Liver (tissue), 9 donors: Measurements from ENCODE around the gene KRT4. TPM values are rescaled to one million over a fixed set of nuclear protein-coding genes. Genes with fewer than 3 reads are reported as not detected.

Experiments used
- DNase-seq: peaks from one replicate; pipeline ENCODE4 v3.0.0-alpha.2; 2017; ENCODE audit warnings: low spot score
- H3K27ac ChIP-seq, 2 donors: one replicate each; pipeline ENCODE4 v1.7.0; 2013; ENCODE audit warnings: inconsistent platforms in 2 of 2, low read length in 2 of 2, control low read depth in 1 of 2, low read depth in 1 of 2, mild to moderate bottlenecking in 1 of 2
- H3K27me3 ChIP-seq, 4 donors: one replicate each; pipeline versions ENCODE4 v1.6.1 to v1.7.0; 2013; ENCODE audit warnings: low read length in 3 of 4, inconsistent platforms in 1 of 4, mild to moderate bottlenecking in 1 of 4, moderate library complexity in 1 of 4; ENCODE audit not compliant: control insufficient read depth in 4 of 4, insufficient read depth in 4 of 4
- H3K36me3 ChIP-seq, 4 donors: one replicate each; pipeline versions ENCODE4 v1.6.1 to v1.7.0; 2013; ENCODE audit warnings: low read length in 3 of 4, mild to moderate bottlenecking in 3 of 4, low read depth in 1 of 4, moderate library complexity in 1 of 4; ENCODE audit not compliant: control insufficient read depth in 4 of 4, insufficient read depth in 3 of 4
- H3K4me1 ChIP-seq, 4 donors: one replicate each; pipeline versions ENCODE4 v1.6.1 to v1.7.0; 2013; ENCODE audit warnings: low read length in 3 of 4, mild to moderate bottlenecking in 3 of 4, moderate library complexity in 1 of 4; ENCODE audit not compliant: control insufficient read depth in 4 of 4, insufficient read depth in 4 of 4
- H3K4me3 ChIP-seq, 3 donors: one replicate each; pipeline versions ENCODE4 v1.6.1 to v1.7.0; 2013; ENCODE audit warnings: low read length in 3 of 3, control low read depth in 1 of 3, low read depth in 1 of 3, mild to moderate bottlenecking in 1 of 3
- H3K9ac ChIP-seq, 2 donors: one replicate each; pipeline ENCODE4 v1.7.0; 2013; ENCODE audit warnings: low read length in 2 of 2, mild to moderate bottlenecking in 2 of 2, moderate library complexity in 2 of 2, control low read depth in 1 of 2, low read depth in 1 of 2
- H3K9me3 ChIP-seq, 4 donors: one replicate each; pipeline versions ENCODE4 v1.6.1 to v1.7.0; 2013; ENCODE audit warnings: low read length in 3 of 4; ENCODE audit not compliant: control insufficient read depth in 4 of 4
- ATF3 ChIP-seq: IDR thresholded peaks from 2 replicates; pipeline ENCODE4 v1.6.1; 2016; ENCODE audit warnings: antibody characterized with exemption
- CTCF ChIP-seq: fragments of 150-350 bp; IDR thresholded peaks from 2 replicates; pipeline ENCODE4 v1.5.1; 2017; ENCODE audit warnings: improper control_type of control experiment, low read depth, low read length; ENCODE audit not compliant: missing input control
- EGR1 ChIP-seq, 2 donors: IDR thresholded peaks; 2 replicates each; pipeline ENCODE4 v1.6.1; 2016 to 2018; ENCODE audit warnings: antibody characterized with exemption in 2 of 2, low read depth in 2 of 2
- FOXA1 ChIP-seq: IDR thresholded peaks from 2 replicates; pipeline ENCODE4 v1.6.1; 2016; ENCODE audit warnings: antibody characterized with exemption
- FOXA2 ChIP-seq: IDR thresholded peaks from 2 replicates; pipeline ENCODE4 v1.6.1; 2016; ENCODE audit warnings: antibody characterized with exemption
- GABPA ChIP-seq, 2 donors: IDR thresholded peaks in 1 of 2; conservative IDR thresholded peaks in 1 of 2; 2 replicates each; pipeline ENCODE4 v1.6.1; 2016; ENCODE audit warnings: antibody characterized with exemption in 2 of 2, mild to moderate bottlenecking in 1 of 2, moderate library complexity in 1 of 2
- HNF4A ChIP-seq, 2 donors: conservative IDR thresholded peaks; 2 replicates each; pipeline ENCODE4 v1.6.1; 2016; ENCODE audit warnings: antibody characterized with exemption in 2 of 2, mild to moderate bottlenecking in 2 of 2
- HNF4G ChIP-seq: IDR thresholded peaks from 2 replicates; pipeline ENCODE4 v1.6.1; 2016; ENCODE audit warnings: antibody characterized with exemption
- JUND ChIP-seq, 2 donors: IDR thresholded peaks; 2 replicates each; pipeline ENCODE4 v1.6.1; 2016; ENCODE audit warnings: antibody characterized with exemption in 2 of 2
- MAX ChIP-seq: IDR thresholded peaks from 2 replicates; pipeline ENCODE4 v1.6.1; 2016; ENCODE audit warnings: antibody characterized with exemption
- NR2F2 ChIP-seq: IDR thresholded peaks from 2 replicates; pipeline ENCODE4 v1.6.1; 2016; ENCODE audit warnings: antibody characterized with exemption
- RAD21 ChIP-seq, 2 donors: IDR thresholded peaks; 2 replicates each; pipeline ENCODE4 v1.6.1; 2016; ENCODE audit warnings: antibody characterized with exemption in 2 of 2, mild to moderate bottlenecking in 2 of 2
- REST ChIP-seq: IDR thresholded peaks from 2 replicates; pipeline ENCODE4 v1.6.1; 2016; ENCODE audit warnings: antibody characterized with exemption, mild to moderate bottlenecking
- RXRA ChIP-seq, 2 donors: IDR thresholded peaks; 2 replicates each; pipeline ENCODE4 v1.6.1; 2017 to 2018; ENCODE audit warnings: antibody characterized with exemption in 2 of 2, mild to moderate bottlenecking in 1 of 2
- SP1 ChIP-seq: IDR thresholded peaks from 2 replicates; pipeline ENCODE4 v1.6.1; 2018; ENCODE audit warnings: antibody characterized with exemption, mild to moderate bottlenecking
- TAF1 ChIP-seq: conservative IDR thresholded peaks from 2 replicates; pipeline ENCODE4 v1.6.1; 2016; ENCODE audit warnings: antibody characterized with exemption, mild to moderate bottlenecking
- ZBTB33 ChIP-seq: IDR thresholded peaks from 2 replicates; pipeline ENCODE4 v1.6.1; 2016; ENCODE audit warnings: antibody characterized with exemption
- WGBS: extraction: QIAGEN DNeasy Blood & Tissue Kit; methylation state at CpG from one replicate; pipeline ENCODE4 v1.1.7; 2013; 5-methylcytosine and 5-hydroxymethylcytosine counted together
- polyA plus RNA-seq, 2 donors: library from polyadenylated mRNA; stranded (reverse) in 1 of 2; unstranded in 1 of 2; fragments of 200-250 nt in 1 of 2; fragments of >200 nt in 1 of 2; fragmentation: Nextera tagmentation in 1 of 2; extraction: Ambion mirVana in 1 of 2; gene quantifications; one replicate each; pipeline versions ENCODE4 v1.2.1 to v1.2.3, GENCODE V29; 2013 to 2015
- total RNA-seq, 2 donors: library from RNA; depleted of rRNA; stranded (reverse); fragments of >200 nt; gene quantifications; one replicate each; pipeline ENCODE4 v1.2.3, GENCODE V29; 2014
- donor health status: healthy.
- donor health status: healthy.
- donor health status: healthy.
- donor health status: healthy.
- donor health status: healthy.

KRT4 gene
- total and polyA plus RNA-seq, 4 donors, result 0.05 to 0.23 TPM; not detected in 2

- TF ChIP-seq ZBTB33 (no peak), CTCF (no peak), RXRA (IDR thresholded peaks at IDR 0.05) (no peak), GABPA (IDR thresholded peaks at IDR 0.05 in 1 of 2, conservative IDR thresholded peaks at IDR 0.05 in 1 of 2) (no peak), FOXA2 (no peak), FOXA1 (no peak), TAF1 (no peak)
Observed at GRCh38 chr12:52776435-52776834, 37.5 kb downstream of the KRT4 start (continued).

- Histone ChIP-seq H3K9me3 (no peaks in the 10 kb centered on the region), H3K27ac (no peak overlapping the region), H3K27me3 (peaks cover 0 to 5% (median 0%) of the 10 kb centered on the region in 4 donors), H3K4me3 (no peak overlapping the region), H3K4me1 (no peaks in the 10 kb centered on the region), H3K9ac (no peak overlapping the region), H3K36me3 (no peaks in the 10 kb centered on the region)
- WGBS, result 78% methylated on average over 8 of the region's 8 CpGs
- DNase-seq, result no peak
- TF ChIP-seq EGR1 (IDR thresholded peaks at IDR 0.05; ENCODE audit: low read depth in 2 of 2), result no peak
Observed at GRCh38 chr12:52774629-52775250, 39.2 kb downstream of the KRT4 start.

- Histone ChIP-seq H3K27ac (no peak overlapping the region), H3K9me3 (no peaks in the 10 kb centered on the region), H3K27me3 (peaks cover 0 to 7% (median 0%) of the 10 kb centered on the region in 4 donors), H3K9ac (no peak overlapping the region), H3K36me3 (no peaks in the 10 kb centered on the region), H3K4me3 (no peak overlapping the region), H3K4me1 (no peaks in the 10 kb centered on the region)
- no peak for DNase-seq
- WGBS, result 68% methylated on average over 3 of the region's 3 CpGs
- TF ChIP-seq RXRA (IDR thresholded peaks at IDR 0.05) (no peak), REST (no peak), EGR1 (IDR thresholded peaks at IDR 0.05; ENCODE audit: low read depth in 2 of 2) (no peak), JUND (IDR thresholded peaks at IDR 0.05) (no peak), MAX (no peak), SP1 (no peak), RAD21 (IDR thresholded peaks at IDR 0.05) (no peak), ATF3 (no peak), TAF1 (no peak), CTCF (no peak), GABPA (IDR thresholded peaks at IDR 0.05 in 1 of 2, conservative IDR thresholded peaks at IDR 0.05 in 1 of 2) (no peak), HNF4A (conservative IDR thresholded peaks at IDR 0.05) (no peak), FOXA2 (no peak), HNF4G (no peak), FOXA1 (no peak), NR2F2 (no peak)
Observed at GRCh38 chr12:52772772-52773171, 41.1 kb downstream of the KRT4 start.
